ENCODE measurements around the gene FRMD4A.

FRMD4A gene

GRCh38 chr10:13857451-13857850 is 473.3 kb downstream of the FRMD4A start:
- TF ChIP-seq USF1 (IDR thresholded peaks at IDR 0.05): no peak
- no peak for TF ChIP-seq EP300 (IDR thresholded peaks at IDR 0.05; ENCODE audit: borderline replicate concordance)
- TF ChIP-seq MAX (IDR thresholded peaks at IDR 0.05): no peak
- TF ChIP-seq EGR1 (IDR thresholded peaks at IDR 0.05): no peak
- no peak for TF ChIP-seq CREB1 (IDR thresholded peaks at IDR 0.05; ENCODE audit: low read depth)
- TF ChIP-seq ZBTB7A (IDR thresholded peaks at IDR 0.05; ENCODE audit: low read depth): no peak
- TF ChIP-seq YY1 (IDR thresholded peaks at IDR 0.05; ENCODE audit: low read depth): no peak
- TF ChIP-seq NFIC (IDR thresholded peaks at IDR 0.05): no peak
- TF ChIP-seq TCF12 (IDR thresholded peaks at IDR 0.05; ENCODE audit: low read depth): no peak
- TF ChIP-seq REST (IDR thresholded peaks at IDR 0.05; ENCODE audit: low read depth): no peak
- no peak for TF ChIP-seq CEBPB (IDR thresholded peaks at IDR 0.05)
- TF ChIP-seq RAD21 (IDR thresholded peaks at IDR 0.05; ENCODE audit: low read depth): no peak
- TF ChIP-seq TAF1 (IDR thresholded peaks at IDR 0.05; ENCODE audit: low read depth): no peak
- TF ChIP-seq FOXM1 (IDR thresholded peaks at IDR 0.05; ENCODE audit: borderline replicate concordance, low read depth): no peak
- no peak for TF ChIP-seq TEAD4 (IDR thresholded peaks at IDR 0.05)

- no peak for TF ChIP-seq CREB1 (IDR thresholded peaks at IDR 0.05; ENCODE audit: low read depth)
- TF ChIP-seq MAX (IDR thresholded peaks at IDR 0.05): no peak
- no peak for TF ChIP-seq YY1 (IDR thresholded peaks at IDR 0.05; ENCODE audit: low read depth)
- TF ChIP-seq ZBTB7A (IDR thresholded peaks at IDR 0.05; ENCODE audit: low read depth): no peak
- TF ChIP-seq TAF1 (IDR thresholded peaks at IDR 0.05; ENCODE audit: low read depth): no peak
- no peak for TF ChIP-seq EP300 (IDR thresholded peaks at IDR 0.05; ENCODE audit: borderline replicate concordance)
- TF ChIP-seq USF1 (IDR thresholded peaks at IDR 0.05): no peak
- TF ChIP-seq CEBPB (IDR thresholded peaks at IDR 0.05): no peak
- TF ChIP-seq TEAD4 (IDR thresholded peaks at IDR 0.05): no peak
- no peak for TF ChIP-seq FOXM1 (IDR thresholded peaks at IDR 0.05; ENCODE audit: borderline replicate concordance, low read depth)
- TF ChIP-seq EGR1 (IDR thresholded peaks at IDR 0.05): no peak
- TF ChIP-seq RAD21 (IDR thresholded peaks at IDR 0.05; ENCODE audit: low read depth): no peak
- TF ChIP-seq NFIC (IDR thresholded peaks at IDR 0.05): no peak
- no peak for TF ChIP-seq REST (IDR thresholded peaks at IDR 0.05; ENCODE audit: low read depth)
- no peak for TF ChIP-seq TCF12 (IDR thresholded peaks at IDR 0.05; ENCODE audit: low read depth)
Measured at GRCh38 chr10:13853854-13854253, 476.9 kb downstream of the FRMD4A start.

GRCh38 chr10:13852872-13853271 is 477.9 kb downstream of the FRMD4A start:
- TF ChIP-seq MAX (IDR thresholded peaks at IDR 0.05) (no peak), CREB1 (IDR thresholded peaks at IDR 0.05; ENCODE audit: low read depth) (no peak), TCF12 (IDR thresholded peaks at IDR 0.05; ENCODE audit: low read depth) (no peak), TEAD4 (IDR thresholded peaks at IDR 0.05) (no peak), ZBTB7A (IDR thresholded peaks at IDR 0.05; ENCODE audit: low read depth) (no peak), YY1 (IDR thresholded peaks at IDR 0.05; ENCODE audit: low read depth) (no peak), FOXM1 (IDR thresholded peaks at IDR 0.05; ENCODE audit: borderline replicate concordance, low read depth) (no peak), NFIC (IDR thresholded peaks at IDR 0.05) (no peak), EGR1 (IDR thresholded peaks at IDR 0.05) (no peak), CEBPB (IDR thresholded peaks at IDR 0.05) (no peak), USF1 (IDR thresholded peaks at IDR 0.05) (no peak), REST (IDR thresholded peaks at IDR 0.05; ENCODE audit: low read depth) (no peak)

GRCh38 chr10:13851906-13852305 is 478.8 kb downstream of the FRMD4A start:
- TF ChIP-seq TCF12 (IDR thresholded peaks at IDR 0.05; ENCODE audit: low read depth) (no peak), CEBPB (IDR thresholded peaks at IDR 0.05) (no peak)

Data from Ishikawa (cell line).